ENCODE measurements around the gene MLIP.

DNA sequence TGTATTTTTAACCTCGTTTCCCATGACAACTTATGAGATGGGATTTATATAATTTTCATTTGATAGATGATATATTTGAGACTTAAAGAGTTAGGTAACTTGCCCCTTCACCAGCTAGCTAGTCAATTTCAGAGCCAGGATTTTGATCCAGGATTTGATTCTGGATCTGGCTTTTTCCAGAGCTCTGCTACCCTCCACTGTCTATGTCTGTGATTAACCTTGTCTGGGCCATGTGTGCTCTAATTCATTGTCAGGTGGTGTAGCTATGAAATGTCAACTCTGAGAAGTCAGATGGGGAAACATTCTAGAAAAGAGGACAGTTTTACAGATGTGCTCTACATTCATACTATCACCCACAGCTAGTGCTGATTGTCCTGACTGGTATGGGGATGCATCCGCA is 42.5 kb upstream of the MLIP start:
- TF ChIP-seq, protein P1, sequence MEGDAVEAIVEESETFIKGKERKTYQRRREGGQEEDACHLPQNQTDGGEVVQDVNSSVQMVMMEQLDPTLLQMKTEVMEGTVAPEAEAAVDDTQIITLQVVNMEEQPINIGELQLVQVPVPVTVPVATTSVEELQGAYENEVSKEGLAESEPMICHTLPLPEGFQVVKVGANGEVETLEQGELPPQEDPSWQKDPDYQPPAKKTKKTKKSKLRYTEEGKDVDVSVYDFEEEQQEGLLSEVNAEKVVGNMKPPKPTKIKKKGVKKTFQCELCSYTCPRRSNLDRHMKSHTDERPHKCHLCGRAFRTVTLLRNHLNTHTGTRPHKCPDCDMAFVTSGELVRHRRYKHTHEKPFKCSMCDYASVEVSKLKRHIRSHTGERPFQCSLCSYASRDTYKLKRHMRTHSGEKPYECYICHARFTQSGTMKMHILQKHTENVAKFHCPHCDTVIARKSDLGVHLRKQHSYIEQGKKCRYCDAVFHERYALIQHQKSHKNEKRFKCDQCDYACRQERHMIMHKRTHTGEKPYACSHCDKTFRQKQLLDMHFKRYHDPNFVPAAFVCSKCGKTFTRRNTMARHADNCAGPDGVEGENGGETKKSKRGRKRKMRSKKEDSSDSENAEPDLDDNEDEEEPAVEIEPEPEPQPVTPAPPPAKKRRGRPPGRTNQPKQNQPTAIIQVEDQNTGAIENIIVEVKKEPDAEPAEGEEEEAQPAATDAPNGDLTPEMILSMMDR (IDR thresholded peaks at IDR 0.05; ENCODE audit: insufficient read depth, low read length) = no peak
- TF ChIP-seq SPI1 (IDR thresholded peaks at IDR 0.05; ENCODE audit: borderline replicate concordance, low read depth) = no peak
